Measurements from ENCODE around the gene KCNB1. TPM values are rescaled to one million over a fixed set of nuclear protein-coding genes. Genes with fewer than 3 reads are reported as not detected.

The KCNB1 gene
- polyA plus RNA-seq, 1 experiment = 0.06 TPM

- H3K27me3 ChIP-seq (ENCODE audit: control insufficient read depth, insufficient read depth, low read length) = peaks cover 43% of the 10 kb centered on the region
- H3K9me3 ChIP-seq (ENCODE audit: control insufficient read depth, insufficient read depth, low read length) = no peaks in the 10 kb centered on the region
- ChIA-PET CTCF (no interaction called here), POLR2A (no interaction called here)
- H3K27ac ChIP-seq (ENCODE audit: low read depth, low read length) = no peak overlapping the region
- H3K4me3 ChIP-seq (ENCODE audit: low read depth, low read length) = no peak overlapping the region
- no peak for TF ChIP-seq CTCF (IDR thresholded peaks at IDR 0.05; ENCODE audit: low read depth, low read length)
- no peak for DNase-seq (ENCODE audit: low read depth, low spot score)
These were observed 46.8 kb downstream of the KCNB1 start for GRCh38 chr20:49435639-49436038.

- POLR2A ChIA-PET = no interaction called here
- TF ChIP-seq CTCF (IDR thresholded peaks at IDR 0.05; ENCODE audit: low read depth, low read length) = no peak
- Histone ChIP-seq H3K27ac (ENCODE audit: low read depth, low read length) (no peak overlapping the region), H3K4me3 (ENCODE audit: low read depth, low read length) (no peak overlapping the region), H3K9me3 (ENCODE audit: control insufficient read depth, insufficient read depth, low read length) (no peaks in the 10 kb centered on the region), H3K27me3 (ENCODE audit: control insufficient read depth, insufficient read depth, low read length) (peaks cover 30% of the 10 kb centered on the region)
- DNase-seq (ENCODE audit: low read depth, low spot score) = no peak
- CTCF ChIA-PET = interaction anchor here (0.6 kb wide), 1 partner anchor 51 kb away, joined by 4 read pairs; no protein-coding TSS in a partner anchor
These were observed 49.1 kb downstream of the KCNB1 start for GRCh38 chr20:49433333-49433732.

GRCh38 chr20:49432550-49432949 lies 49.9 kb downstream of the KCNB1 start:
- H3K9me3 ChIP-seq (ENCODE audit: control insufficient read depth, insufficient read depth, low read length) = no peaks in the 10 kb centered on the region
- POLR2A ChIA-PET = no interaction called here
- DNase-seq (ENCODE audit: low read depth, low spot score) = no peak
- CTCF ChIA-PET = interaction anchor here (0.6 kb wide), 1 partner anchor 80 kb away, joined by 3 read pairs; no protein-coding TSS in a partner anchor
- H3K4me3 ChIP-seq (ENCODE audit: low read depth, low read length) = no peak overlapping the region
- peaks cover 31% of the 10 kb centered on the region for H3K27me3 ChIP-seq (ENCODE audit: control insufficient read depth, insufficient read depth, low read length)
- TF ChIP-seq CTCF (IDR thresholded peaks at IDR 0.05; ENCODE audit: low read depth, low read length) = no peak
- H3K27ac ChIP-seq (ENCODE audit: low read depth, low read length) = no peak overlapping the region

- ChIA-PET POLR2A (no interaction called here), CTCF (no interaction called here)
- Histone ChIP-seq H3K27me3 (ENCODE audit: control insufficient read depth, insufficient read depth, low read length) (peaks cover 39% of the 10 kb centered on the region), H3K4me3 (ENCODE audit: low read depth, low read length) (no peak overlapping the region), H3K9me3 (ENCODE audit: control insufficient read depth, insufficient read depth, low read length) (no peaks in the 10 kb centered on the region), H3K27ac (ENCODE audit: low read depth, low read length) (no peak overlapping the region)
- no peak for TF ChIP-seq CTCF (IDR thresholded peaks at IDR 0.05; ENCODE audit: low read depth, low read length)
- DNase-seq (ENCODE audit: low read depth, low spot score) = no peak
These were observed 51.1 kb downstream of the KCNB1 start for GRCh38 chr20:49431329-49431728.

GRCh38 chr20:49430320-49430719 lies 52.1 kb downstream of the KCNB1 start:
- ChIA-PET CTCF (no interaction called here), POLR2A (no interaction called here)
- TF ChIP-seq CTCF (IDR thresholded peaks at IDR 0.05; ENCODE audit: low read depth, low read length) = no peak

More at GRCh38 chr20:49430320-49430719, 52.1 kb downstream of the KCNB1 start:
- DNase-seq (ENCODE audit: low read depth, low spot score) = no peak
- no peak overlapping the region for H3K27ac ChIP-seq (ENCODE audit: low read depth, low read length)
- no peak overlapping the region for H3K4me3 ChIP-seq (ENCODE audit: low read depth, low read length)
- H3K27me3 ChIP-seq (ENCODE audit: control insufficient read depth, insufficient read depth, low read length) = peaks cover 38% of the 10 kb centered on the region
- no peaks in the 10 kb centered on the region for H3K9me3 ChIP-seq (ENCODE audit: control insufficient read depth, insufficient read depth, low read length)
